Parathyroid adenoma (tissue), 2 donors: ENCODE results near the gene PIK3C3.

Experiments used
- H2AFZ ChIP-seq: fragments of 300-600 bp; sonication (generic); one replicate; pipeline ENCODE4 v1.7.0; 2017; ENCODE audit warnings: antibody characterized with exemption, mild to moderate bottlenecking
- H3K27ac ChIP-seq: fragments of 300-600 bp; sonication (generic); one replicate; pipeline ENCODE4 v1.7.0; 2017
- H3K27me3 ChIP-seq: fragments of 300-600 bp; sonication (generic); one replicate; pipeline ENCODE4 v1.7.0; 2017; ENCODE audit warnings: low read length; ENCODE audit not compliant: control insufficient read depth, insufficient read depth
- H3K36me3 ChIP-seq: fragments of 300-600 bp; sonication (generic); one replicate; pipeline ENCODE4 v1.7.0; 2017; ENCODE audit warnings: low read length; ENCODE audit not compliant: control insufficient read depth, insufficient read depth
- H3K4me1 ChIP-seq: fragments of 300-600 bp; sonication (generic); one replicate; pipeline ENCODE4 v1.7.0; 2017; ENCODE audit warnings: control low read depth
- H3K4me2 ChIP-seq: fragments of 300-600 bp; sonication (generic); one replicate; pipeline ENCODE4 v1.7.0; 2017; ENCODE audit warnings: low read length
- H3K4me3 ChIP-seq: fragments of 300-600 bp; sonication (generic); one replicate; pipeline ENCODE4 v1.7.0; 2017; ENCODE audit warnings: low read depth, low read length
- H3K79me2 ChIP-seq: fragments of 300-600 bp; sonication (generic); one replicate; pipeline ENCODE4 v1.7.0; 2017; ENCODE audit warnings: control low read depth
- H3K9ac ChIP-seq: fragments of 300-600 bp; sonication (generic); one replicate; pipeline ENCODE4 v1.7.0; 2017; ENCODE audit warnings: mild to moderate bottlenecking
- H3K9me3 ChIP-seq: fragments of 300-600 bp; sonication (generic); one replicate; pipeline ENCODE4 v1.7.0; 2017; ENCODE audit warnings: low read length; ENCODE audit not compliant: control insufficient read depth
- TF ChIP-seq, protein P1 (sequence below): fragments of 300-600 bp; sonication (generic); IDR thresholded peaks from one replicate; pipeline ENCODE4 v1.7.0; 2017; ENCODE audit warnings: antibody characterized with exemption, mild to moderate bottlenecking
- donor health status: primary hyperparathyroidism.

PIK3C3 gene

DNA sequence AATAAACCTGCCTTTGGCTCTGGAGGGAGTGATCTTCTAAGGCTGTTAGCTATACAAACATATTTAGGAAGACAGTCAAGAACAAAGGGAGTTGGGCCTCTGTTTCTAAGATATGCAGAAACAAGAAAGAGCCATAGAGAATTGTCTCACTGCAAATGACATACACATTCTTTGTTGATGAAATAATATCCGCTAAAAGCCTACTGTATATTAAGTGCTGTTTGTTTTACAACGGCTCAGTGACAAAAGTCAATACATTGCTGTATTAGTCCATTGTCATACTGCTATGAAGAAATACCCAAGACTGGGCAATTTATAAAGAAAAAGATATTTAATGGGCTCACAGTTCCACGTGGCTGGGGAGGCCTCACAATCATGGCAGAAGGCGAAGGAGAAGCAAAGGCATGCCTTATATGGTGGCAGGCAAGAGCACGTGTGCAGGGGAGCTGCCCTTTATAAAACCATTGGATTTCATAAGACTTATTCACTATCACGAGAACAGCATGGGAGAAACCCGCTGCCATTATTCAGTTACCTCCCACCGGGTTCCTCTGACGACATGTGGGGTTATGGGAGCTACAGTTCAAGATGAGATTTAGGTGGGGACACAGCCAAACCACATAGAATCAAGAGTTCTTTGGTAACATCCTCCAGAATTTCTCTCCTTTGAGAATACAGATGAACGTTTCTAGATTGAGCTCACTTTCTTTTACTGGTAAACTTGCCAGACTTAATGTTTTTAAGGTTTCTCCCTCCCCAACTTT is 157.8 kb downstream of the PIK3C3 start:
- Histone ChIP-seq H3K4me3 (no peak overlapping the region), H3K27me3 (no peaks in the 10 kb centered on the region), H3K36me3 (no peaks in the 10 kb centered on the region), H3K27ac (no peak overlapping the region), H3K4me1 (no peaks in the 10 kb centered on the region), H3K9me3 (no peaks in the 10 kb centered on the region), H3K9ac (no peak overlapping the region), H3K4me2 (no peak overlapping the region), H2AFZ (no peak overlapping the region), H3K79me2 (no peaks in the 10 kb centered on the region)
- TF ChIP-seq, protein P1, sequence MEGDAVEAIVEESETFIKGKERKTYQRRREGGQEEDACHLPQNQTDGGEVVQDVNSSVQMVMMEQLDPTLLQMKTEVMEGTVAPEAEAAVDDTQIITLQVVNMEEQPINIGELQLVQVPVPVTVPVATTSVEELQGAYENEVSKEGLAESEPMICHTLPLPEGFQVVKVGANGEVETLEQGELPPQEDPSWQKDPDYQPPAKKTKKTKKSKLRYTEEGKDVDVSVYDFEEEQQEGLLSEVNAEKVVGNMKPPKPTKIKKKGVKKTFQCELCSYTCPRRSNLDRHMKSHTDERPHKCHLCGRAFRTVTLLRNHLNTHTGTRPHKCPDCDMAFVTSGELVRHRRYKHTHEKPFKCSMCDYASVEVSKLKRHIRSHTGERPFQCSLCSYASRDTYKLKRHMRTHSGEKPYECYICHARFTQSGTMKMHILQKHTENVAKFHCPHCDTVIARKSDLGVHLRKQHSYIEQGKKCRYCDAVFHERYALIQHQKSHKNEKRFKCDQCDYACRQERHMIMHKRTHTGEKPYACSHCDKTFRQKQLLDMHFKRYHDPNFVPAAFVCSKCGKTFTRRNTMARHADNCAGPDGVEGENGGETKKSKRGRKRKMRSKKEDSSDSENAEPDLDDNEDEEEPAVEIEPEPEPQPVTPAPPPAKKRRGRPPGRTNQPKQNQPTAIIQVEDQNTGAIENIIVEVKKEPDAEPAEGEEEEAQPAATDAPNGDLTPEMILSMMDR: no peak

DNA sequence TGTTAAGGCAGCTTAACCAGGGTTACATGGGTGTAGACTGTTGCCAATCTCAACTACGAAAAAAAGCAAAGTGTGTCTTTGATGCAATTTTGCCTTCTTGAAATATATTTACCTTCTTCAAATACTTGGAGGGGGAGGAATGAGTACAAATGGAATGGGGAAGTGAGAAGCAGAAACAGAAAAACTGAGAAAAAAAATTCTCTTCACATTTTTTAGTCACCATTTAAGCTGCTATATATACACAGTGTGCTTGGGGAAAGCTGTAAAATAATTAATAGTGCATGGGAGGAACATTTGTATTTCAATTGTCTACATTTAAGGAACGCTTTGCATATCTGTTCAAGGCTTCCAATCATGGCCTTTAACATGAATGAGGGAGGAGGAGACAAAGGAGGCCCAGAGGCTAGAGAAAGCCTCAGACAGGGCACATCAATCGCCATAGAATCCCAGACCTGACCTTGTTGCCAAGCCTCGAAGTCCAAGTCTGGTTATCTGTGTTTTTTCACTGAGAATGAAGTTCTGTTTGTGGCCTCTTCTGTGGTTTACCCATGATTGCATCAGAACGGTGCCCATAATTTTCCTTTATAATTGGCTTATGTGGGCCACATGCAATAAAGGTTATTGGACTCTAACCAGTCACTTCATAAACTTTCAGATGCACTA is 158.6 kb downstream of the PIK3C3 start:
- TF ChIP-seq, protein P1: no peak
- H3K27ac ChIP-seq: no peak overlapping the region
- no peak overlapping the region for H3K9ac ChIP-seq

DNA sequence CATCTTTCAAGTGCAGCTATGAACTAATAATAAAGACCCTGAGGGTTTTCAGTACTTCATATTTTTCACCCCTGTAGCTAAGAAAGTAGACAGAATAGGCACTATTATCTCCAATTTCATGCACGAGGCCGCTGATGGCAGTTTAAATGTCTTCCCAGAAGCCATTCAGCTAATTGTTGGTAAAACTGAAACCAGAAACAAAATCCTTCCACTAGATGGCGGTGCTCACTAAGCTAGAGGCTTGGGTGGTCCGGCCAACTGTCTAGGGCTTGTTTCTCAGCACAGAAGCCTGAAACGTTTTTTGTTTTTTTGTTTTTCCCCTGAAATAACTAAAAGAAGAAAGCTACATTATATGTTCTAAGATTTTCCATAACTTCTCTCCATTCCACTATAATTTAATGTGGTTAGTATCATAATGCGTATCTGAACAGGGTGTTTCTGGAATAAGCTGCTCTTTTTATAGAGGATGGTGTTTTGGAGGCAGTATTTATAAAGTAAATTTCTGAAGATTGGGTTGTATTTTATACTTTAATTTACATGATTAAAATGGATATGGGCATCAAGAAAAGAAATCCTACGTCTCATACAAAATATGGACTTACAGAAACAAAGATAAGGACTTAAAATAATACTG is 159.4 kb downstream of the PIK3C3 start:
- TF ChIP-seq, protein P1: peak; percentile 91
- H3K4me3 ChIP-seq: no peak overlapping the region
- peak overlapping the region; percentile 20 for H3K4me2 ChIP-seq
- no peaks in the 10 kb centered on the region for H3K9me3 ChIP-seq
- peak overlapping the region; percentile 80 for H2AFZ ChIP-seq
- no peaks in the 10 kb centered on the region for H3K27me3 ChIP-seq
- H3K4me1 ChIP-seq: no peaks in the 10 kb centered on the region
- H3K27ac ChIP-seq: peak overlapping the region; percentile 15
- no peak overlapping the region for H3K9ac ChIP-seq
- no peaks in the 10 kb centered on the region for H3K36me3 ChIP-seq
- no peaks in the 10 kb centered on the region for H3K79me2 ChIP-seq

More for the DNA sequence above, 158.6 kb downstream of the PIK3C3 start:
- Histone ChIP-seq H3K4me1 (no peaks in the 10 kb centered on the region), H3K4me3 (no peak overlapping the region), H3K9me3 (no peaks in the 10 kb centered on the region), H3K4me2 (no peak overlapping the region), H2AFZ (peak overlapping the region; percentile 80), H3K36me3 (no peaks in the 10 kb centered on the region), H3K27me3 (no peaks in the 10 kb centered on the region), H3K79me2 (no peaks in the 10 kb centered on the region)

GRCh38 chr18:42126586-42126985 is 171.6 kb downstream of the PIK3C3 start:
- Histone ChIP-seq H2AFZ (no peak overlapping the region), H3K4me3 (no peak overlapping the region)
- TF ChIP-seq, protein P1: no peak

More at GRCh38 chr18:42126586-42126985, 171.6 kb downstream of the PIK3C3 start:
- Histone ChIP-seq H3K9ac (no peak overlapping the region), H3K36me3 (no peaks in the 10 kb centered on the region), H3K4me1 (no peaks in the 10 kb centered on the region), H3K27ac (no peak overlapping the region), H3K79me2 (no peaks in the 10 kb centered on the region), H3K4me2 (no peak overlapping the region), H3K27me3 (no peaks in the 10 kb centered on the region), H3K9me3 (no peaks in the 10 kb centered on the region)
